Peyer's patch (tissue), 4 donors: ENCODE data around the gene CADM3.

Experiments
- POLR2A ChIP-seq, 2 donors: fragments of 450-650 bp; IDR thresholded peaks; one replicate each; pipeline ENCODE4 v1.5.1; 2017; ENCODE audit warnings: antibody characterized with exemption in 2 of 2, mild to moderate bottlenecking in 2 of 2, moderate library complexity in 2 of 2
- TF ChIP-seq, protein P1 (sequence below), 6 experiments: fragments of 450-650 bp in 4 of 6; fragments of 200-600 bp in 2 of 6; sonication (generic) in 1 of 6; IDR thresholded peaks; one replicate each; pipeline ENCODE4 v1.5.1; 2017 to 2019; ENCODE audit warnings: antibody characterized with exemption in 6 of 6, mild to moderate bottlenecking in 3 of 6, moderate library complexity in 1 of 6

DNA sequence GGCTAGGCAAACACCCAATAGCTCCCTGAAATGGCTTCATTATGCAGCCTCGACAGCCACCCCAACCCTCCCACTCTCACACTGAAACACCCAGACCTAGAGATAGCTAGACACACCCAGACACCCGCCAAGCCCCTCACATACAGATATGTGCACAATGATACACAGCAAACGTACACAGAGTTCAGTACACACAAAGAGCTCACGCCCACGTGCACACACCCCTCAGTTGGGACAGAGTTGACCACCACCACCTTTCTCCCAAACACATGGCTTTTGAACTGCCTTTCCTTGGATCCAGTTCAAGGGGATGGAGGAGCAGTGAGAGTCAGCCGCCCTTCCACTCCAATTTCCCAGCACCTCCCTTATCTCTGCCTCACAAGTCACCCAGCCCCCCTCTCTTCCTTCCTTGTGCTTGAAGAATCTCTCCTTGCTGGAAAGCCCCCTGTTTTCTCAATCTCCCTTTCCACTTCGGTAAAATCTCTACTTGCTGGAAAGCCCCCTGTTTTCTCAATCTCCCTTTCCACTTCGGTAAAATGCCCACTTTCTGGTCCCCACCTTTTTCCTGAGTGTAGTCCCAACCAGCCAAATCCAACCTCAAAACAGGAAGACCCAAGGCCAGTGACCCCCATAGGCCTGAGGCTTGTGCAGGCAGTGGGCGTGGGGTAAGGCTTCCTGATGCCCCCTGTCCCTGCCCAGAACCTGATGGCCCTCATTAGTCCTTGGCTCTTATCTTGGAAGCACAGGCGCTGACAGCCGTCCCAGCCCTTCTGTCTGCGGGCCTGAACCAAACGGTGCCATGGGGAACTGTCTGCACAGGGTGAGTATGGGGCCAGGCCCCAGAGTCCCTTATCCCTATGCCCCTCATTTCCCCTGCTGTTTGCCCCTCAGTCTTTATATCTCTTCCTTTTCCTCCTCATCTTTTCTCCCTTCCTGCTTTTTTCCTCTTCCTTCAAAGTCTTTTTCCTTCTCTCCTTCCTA lies 33.0 kb downstream of the CADM3 start, which contains the start of gene ACKR1:
- TF ChIP-seq, protein P1, sequence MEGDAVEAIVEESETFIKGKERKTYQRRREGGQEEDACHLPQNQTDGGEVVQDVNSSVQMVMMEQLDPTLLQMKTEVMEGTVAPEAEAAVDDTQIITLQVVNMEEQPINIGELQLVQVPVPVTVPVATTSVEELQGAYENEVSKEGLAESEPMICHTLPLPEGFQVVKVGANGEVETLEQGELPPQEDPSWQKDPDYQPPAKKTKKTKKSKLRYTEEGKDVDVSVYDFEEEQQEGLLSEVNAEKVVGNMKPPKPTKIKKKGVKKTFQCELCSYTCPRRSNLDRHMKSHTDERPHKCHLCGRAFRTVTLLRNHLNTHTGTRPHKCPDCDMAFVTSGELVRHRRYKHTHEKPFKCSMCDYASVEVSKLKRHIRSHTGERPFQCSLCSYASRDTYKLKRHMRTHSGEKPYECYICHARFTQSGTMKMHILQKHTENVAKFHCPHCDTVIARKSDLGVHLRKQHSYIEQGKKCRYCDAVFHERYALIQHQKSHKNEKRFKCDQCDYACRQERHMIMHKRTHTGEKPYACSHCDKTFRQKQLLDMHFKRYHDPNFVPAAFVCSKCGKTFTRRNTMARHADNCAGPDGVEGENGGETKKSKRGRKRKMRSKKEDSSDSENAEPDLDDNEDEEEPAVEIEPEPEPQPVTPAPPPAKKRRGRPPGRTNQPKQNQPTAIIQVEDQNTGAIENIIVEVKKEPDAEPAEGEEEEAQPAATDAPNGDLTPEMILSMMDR (IDR thresholded peaks at IDR 0.05) = no peak
- TF ChIP-seq POLR2A (IDR thresholded peaks at IDR 0.05) = no peak
